Measurements from ENCODE around the gene VAV2. TPM values are rescaled to one million over a fixed set of nuclear protein-coding genes. Genes with fewer than 3 reads are reported as not detected.

The VAV2 gene
- total and polyA plus RNA-seq, 11 donors, result 3.3 to 9.9 (median 5.3) TPM

DNA sequence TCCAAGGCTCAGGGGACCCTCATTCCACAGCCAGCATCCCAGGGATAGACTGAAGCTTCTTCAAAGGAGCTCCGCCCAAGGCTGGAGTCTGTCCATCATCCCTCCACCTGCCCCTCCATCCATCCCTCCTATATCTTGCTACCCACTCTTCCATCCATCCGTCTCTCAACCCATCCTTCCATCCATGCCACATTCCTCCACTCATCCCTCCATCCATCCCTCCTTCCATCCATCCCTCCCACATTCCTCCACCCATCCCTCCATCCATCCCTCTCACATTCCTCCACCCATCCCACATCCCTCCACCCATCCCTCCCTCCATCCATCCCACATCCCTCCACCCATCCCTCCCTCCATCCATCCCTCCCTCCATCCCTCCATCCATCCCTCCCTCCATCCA, 5.5 kb upstream of the VAV2 start:
- intact Hi-C loops (cut with DNase I), result loop anchor here in 1 of 10 donors (10.0 kb wide), 1 partner anchor 463 kb away; the partner anchor contains the start of gene ADAMTSL2
- H3K9me3 ChIP-seq, result no peaks in the 10 kb centered on the region
- TF ChIP-seq, protein P1, sequence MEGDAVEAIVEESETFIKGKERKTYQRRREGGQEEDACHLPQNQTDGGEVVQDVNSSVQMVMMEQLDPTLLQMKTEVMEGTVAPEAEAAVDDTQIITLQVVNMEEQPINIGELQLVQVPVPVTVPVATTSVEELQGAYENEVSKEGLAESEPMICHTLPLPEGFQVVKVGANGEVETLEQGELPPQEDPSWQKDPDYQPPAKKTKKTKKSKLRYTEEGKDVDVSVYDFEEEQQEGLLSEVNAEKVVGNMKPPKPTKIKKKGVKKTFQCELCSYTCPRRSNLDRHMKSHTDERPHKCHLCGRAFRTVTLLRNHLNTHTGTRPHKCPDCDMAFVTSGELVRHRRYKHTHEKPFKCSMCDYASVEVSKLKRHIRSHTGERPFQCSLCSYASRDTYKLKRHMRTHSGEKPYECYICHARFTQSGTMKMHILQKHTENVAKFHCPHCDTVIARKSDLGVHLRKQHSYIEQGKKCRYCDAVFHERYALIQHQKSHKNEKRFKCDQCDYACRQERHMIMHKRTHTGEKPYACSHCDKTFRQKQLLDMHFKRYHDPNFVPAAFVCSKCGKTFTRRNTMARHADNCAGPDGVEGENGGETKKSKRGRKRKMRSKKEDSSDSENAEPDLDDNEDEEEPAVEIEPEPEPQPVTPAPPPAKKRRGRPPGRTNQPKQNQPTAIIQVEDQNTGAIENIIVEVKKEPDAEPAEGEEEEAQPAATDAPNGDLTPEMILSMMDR (IDR thresholded peaks at IDR 0.05), result no peak
- TF ChIP-seq POLR2A (IDR thresholded peaks at IDR 0.05), result no peak
- no peak for DNase-seq
- 76 to 92% (median 89%) methylated on average over 2 of the region's 2 CpGs for WGBS, 4 donors
- H3K27me3 ChIP-seq, result no peaks in the 10 kb centered on the region
- peaks cover 0 to 16% (median 12%) of the 10 kb centered on the region in 12 donors for H3K4me1 ChIP-seq
- ATAC-seq, result no peak
- H3K4me3 ChIP-seq, result no peak overlapping the region
- no peaks in the 10 kb centered on the region for H3K36me3 ChIP-seq
- H3K27ac ChIP-seq, result no peak overlapping the region

DNA sequence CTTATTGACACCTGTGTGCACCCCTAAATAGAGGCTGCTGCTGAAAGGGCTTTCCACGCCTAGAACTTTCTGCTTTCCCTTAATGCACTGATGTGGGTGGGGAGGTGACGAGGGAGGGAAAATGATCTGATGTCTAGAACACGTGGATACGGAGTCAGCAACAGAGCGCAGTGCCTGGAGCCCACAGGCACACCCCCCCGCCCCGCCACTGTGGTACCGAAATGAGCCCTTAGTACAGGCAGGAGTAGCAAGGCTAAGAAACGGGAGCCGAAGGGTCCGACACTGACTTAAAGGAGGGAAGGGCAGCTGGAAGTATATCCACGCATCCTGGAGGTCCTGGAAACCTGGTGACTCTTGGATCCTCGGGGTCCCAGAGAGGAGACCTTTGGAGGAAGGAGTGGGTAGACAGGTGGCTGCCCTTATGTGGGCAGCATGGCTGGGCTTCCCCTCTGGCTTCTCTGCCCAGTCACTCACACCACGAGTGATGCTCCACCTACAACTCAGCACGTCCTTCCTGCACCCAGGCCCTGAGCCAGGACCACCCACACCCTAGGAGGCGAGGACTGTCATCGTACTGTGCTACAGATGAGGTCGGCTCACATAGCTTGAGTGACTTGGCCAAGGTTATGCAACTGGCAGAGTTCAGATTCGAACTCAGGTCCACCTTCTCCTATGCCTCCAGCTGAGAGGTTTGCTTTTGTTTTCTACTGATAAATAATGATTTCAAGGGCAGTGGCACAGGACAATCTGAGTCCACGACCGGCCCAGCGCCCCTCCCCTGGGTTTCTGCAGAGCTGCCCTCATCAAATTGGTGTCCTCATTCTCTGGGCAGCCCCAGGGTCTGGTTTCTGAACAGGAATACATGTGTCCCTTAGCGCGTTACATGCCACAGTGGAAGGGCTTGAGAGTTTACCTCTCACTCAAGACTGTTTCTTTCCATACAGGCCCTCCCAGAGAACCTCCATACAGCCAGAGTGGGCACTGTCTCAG, 4.7 kb upstream of the VAV2 start:
- 58 to 62% (median 62%) methylated on average over 24 of the region's 24 CpGs for WGBS, 4 donors
- H3K27ac ChIP-seq, result no peak overlapping the region
- peaks cover 0 to 22% (median 12%) of the 10 kb centered on the region in 12 donors for H3K4me1 ChIP-seq
- no peak for ATAC-seq
- intact Hi-C loops (cut with DNase I), result loop anchor here in 1 of 10 donors (10.0 kb wide), 1 partner anchor 462 kb away; the partner anchor contains the start of gene ADAMTSL2
- TF ChIP-seq POLR2A (IDR thresholded peaks at IDR 0.05), result no peak
- TF ChIP-seq, protein P1 (IDR thresholded peaks at IDR 0.05), result no peak
- H3K36me3 ChIP-seq, result no peaks in the 10 kb centered on the region
- no peak overlapping the region for H3K4me3 ChIP-seq
- no peaks in the 10 kb centered on the region for H3K27me3 ChIP-seq
- H3K9me3 ChIP-seq, result no peaks in the 10 kb centered on the region
- DNase-seq, result no peak

DNA sequence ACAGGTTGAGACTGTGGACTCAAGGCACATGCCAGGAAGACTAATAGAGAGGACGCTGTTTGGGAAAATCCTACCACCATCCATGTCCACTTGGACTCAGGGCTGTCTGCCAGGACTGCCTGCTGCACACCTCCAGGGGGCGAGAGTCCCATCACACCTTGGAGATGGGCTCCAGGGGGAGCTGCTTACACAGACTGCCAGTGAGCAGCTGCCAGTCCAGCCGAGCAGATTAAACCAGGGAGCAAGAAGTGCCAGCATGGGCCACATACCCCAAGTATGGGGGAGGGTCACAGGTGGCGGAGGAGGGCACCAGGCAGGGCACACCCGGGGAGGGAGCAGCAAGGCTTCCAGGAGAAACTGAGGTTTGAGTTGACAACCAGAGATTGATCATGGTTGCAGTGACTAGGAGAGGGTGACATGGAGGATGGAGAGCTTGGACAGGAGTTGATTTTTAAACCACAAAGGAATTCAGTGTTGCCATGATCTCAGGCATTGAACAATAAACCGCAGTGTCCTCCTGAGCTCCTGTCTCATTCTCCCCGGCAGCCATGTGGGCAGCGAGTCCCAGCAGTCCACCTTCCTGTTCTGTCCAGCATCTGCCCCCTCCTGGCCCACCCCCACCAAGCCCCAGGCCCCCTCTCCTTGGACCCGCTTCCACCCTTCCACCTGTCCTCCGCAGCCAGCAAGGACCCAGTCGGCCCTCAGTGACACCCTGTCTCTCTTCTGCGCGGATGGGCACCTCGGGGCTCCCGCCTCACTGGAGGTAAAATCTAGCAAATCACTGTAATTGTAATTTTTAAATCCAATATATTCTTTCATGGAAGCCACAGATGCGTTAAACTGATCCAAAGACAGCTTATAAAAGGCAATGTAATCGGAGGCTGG, 3.1 kb upstream of the VAV2 start:
- ATAC-seq (no peak), DNase-seq (no peak)
- Histone ChIP-seq H3K27ac (no peak overlapping the region), H3K4me1 (peaks cover 4 to 31% (median 19%) of the 10 kb centered on the region in 12 donors), H3K4me3 (no peak overlapping the region), H3K27me3 (peaks cover 0 to 4% (median 0%) of the 10 kb centered on the region in 9 donors), H3K36me3 (no peaks in the 10 kb centered on the region), H3K9me3 (no peaks in the 10 kb centered on the region)
- TF ChIP-seq, protein P1 (IDR thresholded peaks at IDR 0.05), result no peak
- no peak for TF ChIP-seq POLR2A (IDR thresholded peaks at IDR 0.05)
- intact Hi-C loops (cut with DNase I), result loop anchor here in 4 of 10 donors (2.0 to 10.0 kb wide), 3 partner anchors 202 to 460 kb away; partner anchors contain the start of gene ADAMTSL2 (in 1 of the 4)
- WGBS, 4 donors, result 66 to 74% (median 71%) methylated on average over 17 of the region's 17 CpGs

Data from heart left ventricle (tissue), 16 donors.